PC-9 (cell line): ENCODE data around the gene PDK2. TPM values are rescaled to one million over a fixed set of nuclear protein-coding genes. Genes with fewer than 3 reads are reported as not detected.
A peak's percentile ranks its signal among the peaks of the same experiment; 100 is the strongest.

Experiments
- BruUV-seq: library from RNA; stranded (reverse); fragments of 400-500 nt; replicated peaks from 2 replicates; lab custom pipeline; 2021; lab: Mats Ljungman, UMichigan
- CTCF ChIA-PET: fragments of 300-600 bp; sonication (Branson Sonifier 250); formaldehyde crosslinking; loops from one replicate; lab custom pipeline; 2022; ENCODE audit warnings: antibody characterized with exemption; lab: Charles Lee
- POLR2A ChIA-PET: fragments of 300-600 bp; sonication (Branson Sonifier 250); formaldehyde crosslinking; loops from one replicate; lab custom pipeline; 2022; ENCODE audit warnings: antibody characterized with exemption; ENCODE audit not compliant: unreplicated experiment; lab: Charles Lee
- DNase-seq, 2 experiments: peaks; one replicate each; pipeline versions ENCODE4 v3.0.0 to v3.0.0-alpha.2; 2015 to 2022; ENCODE audit warnings: mixed read lengths in 1 of 2
- H2AFZ ChIP-seq: fragments of 200-600 bp; sonication (generic); 2 replicates; pipeline ENCODE4 v1.8.1; 2017; ENCODE audit warnings: antibody characterized with exemption
- H3F3A ChIP-seq: fragments of 200-600 bp; sonication (generic); 2 replicates; pipeline ENCODE4 v1.8.1; 2017; ENCODE audit warnings: antibody characterized with exemption, mild to moderate bottlenecking, low read depth; ENCODE audit not compliant: insufficient read depth
- H3K27ac ChIP-seq: fragments of 200-600 bp; sonication (generic); 2 replicates; pipeline ENCODE4 v1.6.1; 2016; ENCODE audit warnings: mixed run types
- H3K27me3 ChIP-seq: fragments of 200-600 bp; sonication (generic); 2 replicates; pipeline ENCODE4 v1.6.1; 2016; ENCODE audit warnings: low read depth, mixed run types; ENCODE audit not compliant: insufficient read depth
- H3K36me3 ChIP-seq: fragments of 200-600 bp; sonication (generic); 2 replicates; pipeline ENCODE4 v1.6.1; 2016; ENCODE audit warnings: low read depth, mixed run types
- H3K4me1 ChIP-seq: fragments of 200-600 bp; sonication (generic); replicated peaks from 2 replicates; pipeline ENCODE4 v1.6.1; 2016; ENCODE audit warnings: mixed run types; ENCODE audit not compliant: insufficient read depth
- H3K4me2 ChIP-seq: fragments of 200-600 bp; sonication (generic); 2 replicates; pipeline ENCODE4 v1.6.1; 2017; ENCODE audit warnings: mixed run types
- H3K4me3 ChIP-seq: fragments of 200-600 bp; sonication (generic); 2 replicates; pipeline ENCODE4 v1.6.1; 2016; ENCODE audit warnings: mixed run types
- H3K79me2 ChIP-seq: fragments of 200-600 bp; sonication (generic); 2 replicates; pipeline ENCODE4 v1.6.1; 2017; ENCODE audit warnings: low read depth, mixed run types
- H3K9me2 ChIP-seq: fragments of 200-600 bp; sonication (generic); 2 replicates; pipeline ENCODE4 v1.8.1; 2017; ENCODE audit warnings: mild to moderate bottlenecking; ENCODE audit not compliant: insufficient read depth
- H3K9me3 ChIP-seq: fragments of 200-600 bp; sonication (generic); 2 replicates; pipeline ENCODE4 v1.8.1; 2016; ENCODE audit warnings: low read depth; ENCODE audit not compliant: insufficient read depth
- H4K20me1 ChIP-seq: fragments of 200-600 bp; sonication (generic); 2 replicates; pipeline ENCODE4 v1.8.1; 2017; ENCODE audit not compliant: insufficient read depth
- CTCF ChIP-seq: fragments of 200-600 bp; sonication (generic); conservative IDR thresholded peaks from 2 replicates; pipeline ENCODE4 v1.6.1; 2017; ENCODE audit warnings: mixed run types, antibody characterized with exemption, mild to moderate bottlenecking, moderate library complexity
- EZH2 ChIP-seq: fragments of 200-600 bp; sonication (generic); IDR thresholded peaks from 2 replicates; pipeline ENCODE4 v1.8.0; 2017; ENCODE audit warnings: antibody characterized with exemption, low read depth
- intact Hi-C: fragments of 100-400 bp; cut with micrococcal nuclease; formaldehyde crosslinking; loops from one replicate; pipeline ENCODE4 v1.10.0; 2022; ENCODE audit not compliant: unreplicated experiment
- total RNA-seq: library from RNA; stranded (reverse); gene quantifications from 2 replicates; pipeline ENCODE4 v1.2.3, GENCODE V29; 2021

Gene PDK2
- total RNA-seq, 1 experiment from 2014 or later = 58.7 TPM

GRCh38 chr17:50052822-50053653, 42.1 kb upstream of the PDK2 start:
- Histone ChIP-seq H2AFZ (no peak overlapping the region), H3K9me3 (no peaks in the 10 kb centered on the region), H3K36me3 (peaks cover 14% of the 10 kb centered on the region), H3K79me2 (peaks cover 41% of the 10 kb centered on the region), H4K20me1 (peaks cover 9% of the 10 kb centered on the region), H3F3A (peaks cover 85% of the 10 kb centered on the region), H3K4me3 (peak overlapping the region; percentile 3; the same call in 1 of the 2 replicates), H3K27me3 (no peaks in the 10 kb centered on the region), H3K4me1 (peaks cover 69% of the 10 kb centered on the region), H3K27ac (peak overlapping the region; percentile 97), H3K4me2 (peak overlapping the region; percentile 92), H3K9me2 (no peaks in the 10 kb centered on the region)
- no TSS peak for BruUV-seq
- CTCF ChIA-PET = interaction anchor here (0.6 kb wide), 1 partner anchor 530 kb away, joined by 8 read pairs; no protein-coding TSS in a partner anchor
- DNase-seq = peak; percentile 66 to 78
- TF ChIP-seq EZH2 = no peak
- no peak for TF ChIP-seq CTCF
- POLR2A ChIA-PET = interaction anchor here (1.0 to 1.6 kb wide), 3 partner anchors 10 to 26 kb away, joined by 6 to 7 read pairs (median 6); no protein-coding TSS in a partner anchor
- intact Hi-C loops = loop anchor here (1.0 kb wide), 1 partner anchor 166 kb away; no protein-coding TSS in a partner anchor

GRCh38 chr17:50053654-50053960, 41.5 kb upstream of the PDK2 start:
- H3K27ac ChIP-seq = peak overlapping the region; percentile 97
- TF ChIP-seq EZH2 (no peak), CTCF (no peak)
- H3K4me1 ChIP-seq = peaks cover 69% of the 10 kb centered on the region
- H2AFZ ChIP-seq = no peak overlapping the region
- peaks cover 90% of the 10 kb centered on the region for H3F3A ChIP-seq
- H3K4me2 ChIP-seq = peak overlapping the region; percentile 92
- H3K9me3 ChIP-seq = no peaks in the 10 kb centered on the region
- BruUV-seq = no TSS peak
- peaks cover 9% of the 10 kb centered on the region for H4K20me1 ChIP-seq
- H3K79me2 ChIP-seq = peaks cover 46% of the 10 kb centered on the region
- no peak for DNase-seq
- no peaks in the 10 kb centered on the region for H3K9me2 ChIP-seq
- H3K4me3 ChIP-seq = peak overlapping the region; percentile 3; the same call in 1 of the 2 replicates
- peaks cover 19% of the 10 kb centered on the region for H3K36me3 ChIP-seq
- ChIA-PET CTCF (no interaction called here), POLR2A (interaction anchor here (1.0 to 1.6 kb wide), 3 partner anchors 9 to 27 kb away, joined by 6 to 7 read pairs (median 6); no protein-coding TSS in a partner anchor)
- H3K27me3 ChIP-seq = no peaks in the 10 kb centered on the region
- intact Hi-C loops = loop anchor here (1.0 kb wide), 1 partner anchor 166 kb away; no protein-coding TSS in a partner anchor

GRCh38 chr17:50055055-50055425, 40.1 kb upstream of the PDK2 start:
- TF ChIP-seq CTCF (no peak; the same call in 1 of the 2 replicates), EZH2 (no peak)
- H3K4me3 ChIP-seq = peak overlapping the region; percentile 79
- H3K36me3 ChIP-seq = peaks cover 33% of the 10 kb centered on the region
- peaks cover 15% of the 10 kb centered on the region for H4K20me1 ChIP-seq
- H3K9me2 ChIP-seq = no peaks in the 10 kb centered on the region
- intact Hi-C loops = loop anchor here (1.0 to 2.0 kb wide), 4 partner anchors 9 to 40 kb away; partner anchors contain the start of gene PDK2
- POLR2A ChIA-PET = interaction anchor here (0.6 to 2.8 kb wide), 4 partner anchors 9 to 1162 kb away, joined by 4 to 55 read pairs (median 10); partner anchors contain the start of gene ATP5MC1
- H3K27ac ChIP-seq = peak overlapping the region; percentile 97
- no peaks in the 10 kb centered on the region for H3K9me3 ChIP-seq
- H3F3A ChIP-seq = peaks cover 93% of the 10 kb centered on the region
- H3K4me1 ChIP-seq = peaks cover 69% of the 10 kb centered on the region
- CTCF ChIA-PET = interaction anchor here (1.1 kb wide), 1 partner anchor 39 kb away, joined by 4 read pairs; no protein-coding TSS in a partner anchor
- H2AFZ ChIP-seq = no peak overlapping the region
- H3K27me3 ChIP-seq = no peaks in the 10 kb centered on the region
- H3K79me2 ChIP-seq = peaks cover 61% of the 10 kb centered on the region
- H3K4me2 ChIP-seq = peak overlapping the region; percentile 92
- BruUV-seq = TSS peak; percentile 74
- peak; percentile 87 to 92 for DNase-seq
